Skeletal muscle tissue (tissue), 4 donors: ENCODE results near the gene SEL1L. TPM values are rescaled to one million over a fixed set of nuclear protein-coding genes. Genes with fewer than 3 reads are reported as not detected.

Source experiments
- H3K27ac ChIP-seq: one replicate; pipeline ENCODE4 v1.7.0; 2013; ENCODE audit warnings: mild to moderate bottlenecking, low read depth, low read length, inconsistent platforms
- H3K27me3 ChIP-seq, 3 donors: one replicate each; pipeline ENCODE4 v1.7.0; 2013; ENCODE audit warnings: low read length in 3 of 3; ENCODE audit not compliant: control insufficient read depth in 3 of 3, insufficient read depth in 3 of 3
- H3K36me3 ChIP-seq, 3 donors: one replicate each; pipeline ENCODE4 v1.7.0; 2013; ENCODE audit warnings: low read length in 3 of 3; ENCODE audit not compliant: control insufficient read depth in 3 of 3, insufficient read depth in 3 of 3
- H3K4me1 ChIP-seq, 3 donors: one replicate each; pipeline ENCODE4 v1.7.0; 2013; ENCODE audit warnings: low read length in 3 of 3, mild to moderate bottlenecking in 3 of 3; ENCODE audit not compliant: control insufficient read depth in 3 of 3, insufficient read depth in 3 of 3
- H3K4me3 ChIP-seq, 3 donors: one replicate each; pipeline ENCODE4 v1.7.0; 2013; ENCODE audit warnings: low read length in 3 of 3
- H3K9ac ChIP-seq, 3 donors: one replicate each; pipeline ENCODE4 v1.7.0; 2013; ENCODE audit warnings: low read length in 3 of 3, mild to moderate bottlenecking in 3 of 3, moderate library complexity in 2 of 3, low read depth in 1 of 3
- H3K9me3 ChIP-seq, 3 donors: one replicate each; pipeline ENCODE4 v1.7.0; 2013; ENCODE audit warnings: low read length in 3 of 3; ENCODE audit not compliant: control insufficient read depth in 3 of 3
- total RNA-seq: library from RNA; depleted of rRNA; stranded (reverse); fragments of >200 nt; gene quantifications from one replicate; pipeline ENCODE4 v1.2.3, GENCODE V29; 2014
- donor health status: Osteomylitis.

The SEL1L gene
- total RNA-seq, 1 donor from 2014 or later: 34.4 TPM

DNA sequence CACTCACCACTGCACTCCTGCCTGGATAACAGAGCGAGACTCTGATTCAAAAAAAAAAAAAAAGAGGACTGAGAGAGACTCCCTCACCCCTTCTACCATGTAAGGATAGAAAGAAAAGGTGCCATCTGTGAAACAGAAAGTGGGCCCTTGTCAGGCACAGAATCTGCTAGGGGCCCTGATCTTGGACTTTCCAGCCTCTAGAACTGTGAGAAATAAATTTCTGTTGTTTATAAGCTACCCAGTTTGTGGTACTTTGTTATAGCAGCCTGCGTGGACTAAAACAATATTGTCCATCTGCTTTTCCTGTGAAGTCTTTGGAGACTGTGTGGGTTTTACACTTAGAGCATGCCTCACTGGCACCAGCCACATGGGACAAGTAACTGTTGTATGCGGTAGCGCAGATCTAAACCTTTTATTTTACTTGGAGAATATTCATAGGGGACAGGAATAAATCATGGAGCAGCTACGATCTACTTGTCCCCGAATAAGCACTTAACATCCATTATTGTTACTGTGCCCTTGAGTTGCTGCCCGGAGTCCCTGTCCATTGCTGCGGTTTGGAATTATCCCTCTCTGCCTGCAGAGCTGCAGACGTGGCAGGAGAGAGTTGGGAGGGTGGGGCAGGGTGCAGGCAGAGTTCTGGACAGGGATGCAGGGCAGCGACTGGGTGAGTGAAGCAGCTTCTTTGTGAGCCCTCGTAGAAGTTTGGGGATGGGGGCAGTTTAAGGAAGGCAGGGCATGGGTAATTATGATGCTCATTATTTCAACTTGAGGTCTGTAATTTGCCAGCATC, 81.1 kb downstream of the SEL1L start:
- Histone ChIP-seq H3K9me3 (no peaks in the 10 kb centered on the region), H3K9ac (peak overlapping the region in 1 of 3 donors; percentile 25), H3K4me3 (peak overlapping the region in 2 of 3 donors; percentile 29 to 61), H3K27ac (peak overlapping the region; percentile 54), H3K27me3 (no peaks in the 10 kb centered on the region), H3K4me1 (peaks cover 32 to 37% (median 35%) of the 10 kb centered on the region in 3 donors), H3K36me3 (no peaks in the 10 kb centered on the region)

DNA sequence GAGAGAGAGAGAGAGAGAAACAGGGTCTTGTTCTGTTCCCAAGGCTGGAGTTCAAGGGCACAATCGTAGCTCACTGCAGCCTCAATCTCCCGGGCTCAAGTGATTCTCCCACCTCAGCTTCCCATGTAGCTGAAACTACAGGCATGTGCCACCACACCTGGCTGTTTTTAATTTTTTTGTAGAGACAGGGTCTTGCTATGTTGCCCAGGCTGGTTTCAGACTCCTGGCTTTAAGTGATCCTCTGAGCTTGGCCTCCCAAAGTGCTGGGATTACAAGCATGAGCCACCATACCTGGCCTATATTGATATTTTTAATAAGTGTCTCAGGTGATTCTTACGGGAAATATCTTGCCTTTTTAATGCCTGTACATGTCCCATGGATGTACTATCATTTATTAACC, 82.7 kb downstream of the SEL1L start:
- Histone ChIP-seq H3K27ac (peak overlapping the region; percentile 78), H3K4me1 (peaks cover 47% of the 10 kb centered on the region in 3 donors), H3K9me3 (no peaks in the 10 kb centered on the region)

DNA sequence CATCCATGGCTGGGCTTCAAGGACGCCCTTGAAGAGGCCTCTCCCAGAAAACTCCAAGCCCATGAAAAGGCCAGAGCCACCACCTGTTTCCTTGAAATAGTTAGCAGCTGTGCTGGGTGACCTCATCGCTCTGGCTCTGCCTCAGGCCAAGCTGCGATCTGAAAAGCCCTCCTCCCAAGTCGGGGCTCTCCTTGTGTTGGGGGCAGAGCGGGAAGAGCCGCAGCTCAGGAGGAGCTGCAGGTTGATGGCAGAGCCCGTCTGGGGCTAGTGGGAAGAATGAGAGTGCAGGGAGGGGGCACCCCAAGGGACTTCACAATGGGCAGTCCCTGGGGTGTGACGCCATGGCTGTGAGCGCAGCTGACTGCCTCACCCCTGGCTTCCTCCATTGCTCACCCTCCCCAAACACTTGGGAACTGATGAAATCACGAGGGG, 83.5 kb downstream of the SEL1L start:
- Histone ChIP-seq H3K9me3 (no peaks in the 10 kb centered on the region), H3K4me1 (peaks cover 47 to 48% (median 47%) of the 10 kb centered on the region in 3 donors), H3K4me3 (peak overlapping the region; percentile 54 to 67 (median 56)), H3K27ac (peak overlapping the region; percentile 78), H3K9ac (peak overlapping the region in 2 of 3 donors; percentile 23 to 65), H3K36me3 (no peaks in the 10 kb centered on the region), H3K27me3 (no peaks in the 10 kb centered on the region)

More for the DNA sequence above, 82.7 kb downstream of the SEL1L start:
- no peaks in the 10 kb centered on the region for H3K36me3 ChIP-seq
- H3K4me3 ChIP-seq: no peak overlapping the region
- no peaks in the 10 kb centered on the region for H3K27me3 ChIP-seq
- H3K9ac ChIP-seq: no peak overlapping the region

DNA sequence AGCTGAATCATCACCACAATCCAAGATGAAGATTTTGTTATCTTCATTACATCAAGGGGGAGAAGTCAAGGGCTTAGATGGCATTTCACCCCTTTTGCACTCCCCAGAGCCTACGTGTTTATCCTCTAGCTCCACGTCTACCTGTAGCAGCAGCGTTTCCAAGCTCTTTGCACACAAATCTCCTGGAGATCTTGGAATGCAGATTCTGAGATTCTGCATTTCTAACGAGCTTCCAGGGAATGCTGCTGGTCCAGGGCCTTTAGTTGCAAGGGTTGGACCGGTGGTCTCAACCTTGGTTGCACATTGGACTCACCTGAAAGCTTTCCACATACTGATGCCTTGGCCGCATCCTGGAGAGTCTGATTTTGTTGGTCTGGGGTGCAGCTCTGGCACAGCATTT, 84.1 kb downstream of the SEL1L start:
- Histone ChIP-seq H3K9me3 (no peaks in the 10 kb centered on the region), H3K9ac (peak overlapping the region; percentile 48 to 65 (median 55)), H3K4me1 (peaks cover 47 to 48% (median 47%) of the 10 kb centered on the region in 3 donors), H3K27me3 (no peaks in the 10 kb centered on the region), H3K27ac (peak overlapping the region; percentile 78), H3K36me3 (no peaks in the 10 kb centered on the region), H3K4me3 (peak overlapping the region; percentile 54 to 67 (median 56))

DNA sequence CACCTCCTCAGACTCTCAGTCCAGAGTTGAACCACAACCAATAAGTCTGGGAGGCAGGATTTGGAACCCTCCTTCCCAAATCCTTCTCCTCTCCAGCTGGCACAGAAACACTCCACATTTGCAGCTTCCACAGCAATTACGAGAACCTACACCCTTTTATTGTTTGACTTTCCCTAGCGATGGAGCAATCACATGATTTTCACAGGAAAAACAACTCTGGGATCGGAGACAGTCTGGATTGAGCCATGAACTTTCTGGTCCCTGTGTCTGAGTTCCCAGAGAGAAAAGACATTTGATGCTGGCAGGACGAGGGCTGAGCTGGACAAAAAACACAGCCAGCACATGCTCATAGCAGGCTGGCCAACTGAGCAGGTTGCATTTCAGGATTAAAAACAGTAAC, 84.5 kb downstream of the SEL1L start:
- no peaks in the 10 kb centered on the region for H3K36me3 ChIP-seq
- peak overlapping the region; percentile 49 to 56 (median 54) for H3K4me3 ChIP-seq
- H3K9me3 ChIP-seq: no peaks in the 10 kb centered on the region
- peaks cover 47 to 48% (median 47%) of the 10 kb centered on the region in 3 donors for H3K4me1 ChIP-seq
- H3K27ac ChIP-seq: peak overlapping the region; percentile 78
- H3K9ac ChIP-seq: peak overlapping the region; percentile 48 to 65 (median 55)
- no peaks in the 10 kb centered on the region for H3K27me3 ChIP-seq

DNA sequence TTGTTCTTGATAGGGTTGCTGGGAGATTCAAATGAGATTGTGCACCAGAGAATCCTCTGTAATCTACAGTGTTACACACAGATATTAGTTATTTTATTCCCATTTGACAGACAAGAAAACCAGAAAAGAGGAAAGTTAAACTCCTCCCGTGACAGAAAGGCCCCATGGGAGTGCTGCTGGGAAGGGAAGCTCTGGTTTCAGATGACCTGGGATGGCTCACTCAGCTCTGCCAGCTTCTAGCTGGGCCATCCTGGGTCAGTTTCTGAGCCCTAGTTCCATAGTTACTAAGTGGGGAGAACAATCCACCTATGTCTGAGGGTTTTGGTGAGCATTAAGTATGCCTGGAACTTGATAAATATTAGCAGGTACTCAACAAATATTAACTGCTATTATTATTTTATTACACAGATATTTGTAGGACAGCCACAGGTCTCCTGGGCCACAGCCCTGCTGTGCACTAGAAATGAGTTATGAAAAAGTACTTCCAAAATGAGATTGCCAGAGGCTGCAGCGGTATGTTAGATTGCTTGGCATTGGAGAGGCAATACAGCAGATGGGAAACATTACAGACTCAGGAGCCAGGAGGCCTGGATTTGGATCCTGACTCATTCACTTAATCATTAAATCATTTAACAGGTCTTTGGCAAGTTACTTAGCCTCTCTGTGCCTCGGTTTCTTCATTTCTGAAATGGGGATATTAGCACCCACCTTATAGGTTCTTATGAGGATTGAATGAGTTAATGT, 86.5 kb downstream of the SEL1L start:
- Histone ChIP-seq H3K9me3 (no peaks in the 10 kb centered on the region), H3K4me1 (peaks cover 39 to 45% (median 44%) of the 10 kb centered on the region in 3 donors), H3K27me3 (no peaks in the 10 kb centered on the region), H3K9ac (peak overlapping the region in 2 of 3 donors; percentile 9 to 10), H3K27ac (peak overlapping the region; percentile 59), H3K36me3 (no peaks in the 10 kb centered on the region), H3K4me3 (peak overlapping the region in 1 of 3 donors; percentile 28)

DNA sequence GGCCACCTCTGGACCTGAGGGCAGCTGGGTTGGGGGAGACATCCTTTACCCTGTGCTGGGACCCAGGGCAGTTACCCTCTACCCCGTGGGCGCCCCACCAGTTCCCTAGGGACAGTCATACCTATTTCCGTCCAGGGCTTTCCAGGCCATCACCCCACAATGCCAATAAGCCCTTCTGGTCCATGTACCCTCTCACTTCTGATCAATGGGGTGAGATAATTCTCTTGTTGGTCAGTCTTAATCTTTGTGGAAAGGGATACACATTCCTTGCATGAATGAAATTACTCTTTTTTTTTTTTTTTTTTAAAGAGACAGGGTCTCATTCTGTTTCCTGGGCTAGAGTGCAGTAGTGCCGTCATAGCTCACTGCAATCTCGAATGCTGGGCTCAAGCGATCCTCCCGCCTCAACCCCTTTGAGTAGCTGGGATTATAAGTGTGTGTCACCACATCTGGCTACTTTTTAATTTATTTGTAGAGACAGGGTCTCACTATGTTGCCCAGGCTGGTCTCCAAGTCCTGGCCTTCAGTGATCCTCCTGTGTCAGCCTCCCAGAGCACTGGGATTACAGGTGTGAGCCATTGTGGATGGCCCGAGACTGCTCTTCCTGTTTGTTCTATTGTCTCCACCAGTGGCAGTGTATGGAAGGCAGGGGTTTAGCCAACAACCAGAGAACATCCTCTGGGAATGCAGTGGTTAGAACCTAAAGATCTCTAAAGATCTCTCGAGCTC, 87.2 kb downstream of the SEL1L start:
- H3K9ac ChIP-seq: no peak overlapping the region
- peaks cover 39 to 45% (median 44%) of the 10 kb centered on the region in 3 donors for H3K4me1 ChIP-seq
- H3K27me3 ChIP-seq: no peaks in the 10 kb centered on the region
- H3K36me3 ChIP-seq: no peaks in the 10 kb centered on the region
- no peak overlapping the region for H3K4me3 ChIP-seq
- H3K9me3 ChIP-seq: no peaks in the 10 kb centered on the region
- H3K27ac ChIP-seq: peak overlapping the region; percentile 59

DNA sequence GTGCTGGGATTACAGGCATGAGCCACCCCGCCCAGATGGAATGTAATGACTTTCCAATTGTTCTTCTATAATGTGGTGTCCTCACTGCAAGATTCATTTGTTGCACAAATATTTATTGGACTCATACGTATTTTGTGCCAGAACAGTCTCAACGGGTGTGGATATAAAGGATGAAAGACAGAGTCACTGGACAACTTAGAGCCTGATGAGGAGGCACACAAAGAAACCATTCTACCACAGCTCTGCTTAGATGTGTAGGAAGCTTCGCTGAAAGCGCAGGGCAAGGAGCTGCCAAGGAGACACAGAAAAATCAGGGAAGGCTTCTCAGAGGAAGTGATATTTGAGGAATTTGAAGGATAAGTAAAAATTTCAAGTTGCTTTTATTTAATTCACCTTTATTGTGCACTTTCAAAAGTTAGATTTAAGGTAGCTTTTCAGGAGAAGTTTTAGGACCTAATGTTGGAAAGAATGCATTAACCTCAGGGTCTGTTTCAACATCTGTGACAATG, 92.0 kb downstream of the SEL1L start:
- peaks cover 6 to 10% (median 6%) of the 10 kb centered on the region in 3 donors for H3K4me1 ChIP-seq
- H3K9me3 ChIP-seq: no peaks in the 10 kb centered on the region
- no peaks in the 10 kb centered on the region for H3K27me3 ChIP-seq
- H3K36me3 ChIP-seq: no peaks in the 10 kb centered on the region
- no peak overlapping the region for H3K4me3 ChIP-seq
- H3K27ac ChIP-seq: no peak overlapping the region
- H3K9ac ChIP-seq: no peak overlapping the region

DNA sequence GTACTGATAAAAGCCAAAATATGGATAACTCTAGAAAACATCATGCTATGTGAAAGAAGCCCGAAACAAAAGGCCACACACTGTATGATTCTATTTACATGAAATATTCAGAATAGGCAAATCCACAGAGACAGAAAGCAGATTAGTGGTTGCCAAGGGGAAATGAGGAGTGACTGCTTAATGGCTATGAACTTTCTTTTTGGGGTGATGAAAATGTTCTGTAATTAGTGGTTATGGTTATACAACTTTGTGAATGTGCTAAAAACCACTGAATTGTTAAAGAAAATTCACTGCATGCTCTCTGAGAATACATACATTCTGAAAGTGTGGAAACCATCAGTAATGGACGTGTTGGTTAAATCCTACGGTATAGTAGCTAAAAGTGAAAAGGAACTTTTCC, 93.6 kb downstream of the SEL1L start:
- Histone ChIP-seq H3K36me3 (no peaks in the 10 kb centered on the region), H3K4me1 (peaks cover 5 to 17% (median 8%) of the 10 kb centered on the region in 3 donors), H3K9me3 (no peaks in the 10 kb centered on the region), H3K27ac (no peak overlapping the region), H3K4me3 (no peak overlapping the region), H3K9ac (no peak overlapping the region), H3K27me3 (no peaks in the 10 kb centered on the region)
